Nephron progenitor cell (in vitro differentiated cells): ENCODE data around the gene KEAP1.
A peak's percentile ranks its signal among the peaks of the same experiment; 100 is the strongest.

Source experiments
- DNase-seq: peaks from one replicate; pipeline ENCODE4 v3.0.0; 2021
- H3K27ac Mint-ChIP-seq: 2 replicates; pipeline ENCODE4 v1.8.0; 2021; ENCODE audit warnings: mild to moderate bottlenecking, moderate library complexity, mixed read lengths
- H3K27me3 Mint-ChIP-seq: 2 replicates; pipeline ENCODE4 v1.8.0; 2021; ENCODE audit warnings: mild to moderate bottlenecking, low read depth, mixed read lengths; ENCODE audit not compliant: poor library complexity
- H3K36me3 Mint-ChIP-seq: 2 replicates; pipeline ENCODE4 v1.8.0; 2021; ENCODE audit warnings: low read depth, mixed read lengths
- H3K4me1 Mint-ChIP-seq: 2 replicates; pipeline ENCODE4 v1.8.0; 2021; ENCODE audit warnings: mixed read lengths
- H3K4me3 Mint-ChIP-seq: 2 replicates; pipeline ENCODE4 v1.8.0; 2021; ENCODE audit warnings: mild to moderate bottlenecking, moderate library complexity, mixed read lengths
- H3K9me3 Mint-ChIP-seq: 2 replicates; pipeline ENCODE4 v1.8.0; 2021; ENCODE audit warnings: mild to moderate bottlenecking, moderate library complexity, mixed read lengths
- TF ChIP-seq, protein P1 (sequence below): fragments of 200-600 bp; sonication (generic); IDR thresholded peaks from 2 replicates; pipeline ENCODE4 v1.5.0; 2021; ENCODE audit warnings: antibody characterized with exemption

Gene KEAP1

DNA sequence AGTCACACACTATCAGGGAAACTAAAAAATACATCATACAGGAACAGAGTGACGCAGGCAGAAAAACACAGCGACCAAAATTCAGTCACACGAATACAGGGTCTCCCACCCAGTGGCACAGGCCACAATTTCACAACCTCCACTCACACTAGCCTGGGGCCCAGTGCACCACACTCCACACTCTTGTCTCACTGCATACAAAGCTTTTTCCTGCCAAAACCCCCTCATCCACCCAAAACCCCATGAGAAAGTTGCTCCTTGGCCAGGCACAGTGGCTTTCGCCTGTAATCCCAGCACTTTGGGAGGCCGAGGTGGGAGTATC lies 12.9 kb upstream of the KEAP1 start:
- Mint-ChIP-seq H3K4me3 (peak overlapping the region; percentile 92), H3K4me1 (peaks cover 41% of the 10 kb centered on the region), H3K9me3 (no peaks in the 10 kb centered on the region), H3K27ac (no peak overlapping the region), H3K36me3 (peaks cover 11% of the 10 kb centered on the region), H3K27me3 (peaks cover 50% of the 10 kb centered on the region)
- no peak for DNase-seq
- TF ChIP-seq, protein P1, sequence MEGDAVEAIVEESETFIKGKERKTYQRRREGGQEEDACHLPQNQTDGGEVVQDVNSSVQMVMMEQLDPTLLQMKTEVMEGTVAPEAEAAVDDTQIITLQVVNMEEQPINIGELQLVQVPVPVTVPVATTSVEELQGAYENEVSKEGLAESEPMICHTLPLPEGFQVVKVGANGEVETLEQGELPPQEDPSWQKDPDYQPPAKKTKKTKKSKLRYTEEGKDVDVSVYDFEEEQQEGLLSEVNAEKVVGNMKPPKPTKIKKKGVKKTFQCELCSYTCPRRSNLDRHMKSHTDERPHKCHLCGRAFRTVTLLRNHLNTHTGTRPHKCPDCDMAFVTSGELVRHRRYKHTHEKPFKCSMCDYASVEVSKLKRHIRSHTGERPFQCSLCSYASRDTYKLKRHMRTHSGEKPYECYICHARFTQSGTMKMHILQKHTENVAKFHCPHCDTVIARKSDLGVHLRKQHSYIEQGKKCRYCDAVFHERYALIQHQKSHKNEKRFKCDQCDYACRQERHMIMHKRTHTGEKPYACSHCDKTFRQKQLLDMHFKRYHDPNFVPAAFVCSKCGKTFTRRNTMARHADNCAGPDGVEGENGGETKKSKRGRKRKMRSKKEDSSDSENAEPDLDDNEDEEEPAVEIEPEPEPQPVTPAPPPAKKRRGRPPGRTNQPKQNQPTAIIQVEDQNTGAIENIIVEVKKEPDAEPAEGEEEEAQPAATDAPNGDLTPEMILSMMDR: no peak

DNA sequence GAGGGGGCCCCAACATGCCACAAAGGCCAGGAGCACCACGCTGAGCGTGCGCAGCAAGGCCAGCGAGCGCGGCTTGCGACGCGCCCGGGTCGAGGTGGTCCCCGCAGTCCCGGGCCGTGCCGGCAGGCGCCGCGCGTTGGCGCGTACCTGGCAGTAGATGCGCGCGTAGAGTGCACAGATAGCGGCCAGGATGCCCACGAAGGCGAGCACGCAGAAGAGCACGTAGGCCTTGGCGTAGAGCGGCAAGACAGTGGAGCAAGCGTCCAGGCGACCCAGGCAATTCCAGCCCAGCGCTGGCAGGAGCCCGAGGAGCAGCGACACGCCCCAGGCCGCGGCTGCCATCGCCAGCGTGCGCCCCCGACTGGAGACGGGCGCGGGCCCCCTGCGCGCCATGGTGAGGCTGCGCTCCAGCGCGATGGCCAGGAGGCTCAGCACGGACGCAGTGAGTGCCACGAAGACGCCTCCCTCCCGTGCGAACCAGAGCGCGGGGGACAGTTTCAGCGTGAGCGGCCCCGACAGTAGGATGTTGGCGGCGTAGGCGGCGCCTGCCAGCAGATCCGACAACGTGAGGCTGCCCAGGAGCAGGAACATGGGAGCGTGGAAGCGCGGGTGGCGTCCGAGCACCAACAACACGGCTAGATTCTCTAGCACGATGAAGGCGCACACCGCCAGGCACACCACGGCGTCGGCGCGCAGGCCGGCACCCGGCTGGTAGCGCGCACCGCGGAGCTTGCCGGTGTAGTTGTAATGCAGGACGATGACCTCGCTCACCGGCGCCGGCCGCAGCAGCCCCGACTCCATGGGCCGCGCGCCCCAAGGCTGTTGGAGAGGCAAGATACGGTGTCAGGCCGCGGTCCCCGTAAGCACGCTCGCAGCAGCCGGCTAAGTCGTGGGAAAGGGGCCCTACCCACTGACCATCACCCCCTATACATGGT lies 11.3 kb upstream of the KEAP1 start:
- Mint-ChIP-seq H3K4me1 (peaks cover 38% of the 10 kb centered on the region), H3K27me3 (peaks cover 54% of the 10 kb centered on the region), H3K36me3 (peaks cover 11% of the 10 kb centered on the region), H3K4me3 (peak overlapping the region; percentile 61), H3K9me3 (no peaks in the 10 kb centered on the region), H3K27ac (no peak overlapping the region)
- DNase-seq: no peak
- TF ChIP-seq, protein P1: no peak

DNA sequence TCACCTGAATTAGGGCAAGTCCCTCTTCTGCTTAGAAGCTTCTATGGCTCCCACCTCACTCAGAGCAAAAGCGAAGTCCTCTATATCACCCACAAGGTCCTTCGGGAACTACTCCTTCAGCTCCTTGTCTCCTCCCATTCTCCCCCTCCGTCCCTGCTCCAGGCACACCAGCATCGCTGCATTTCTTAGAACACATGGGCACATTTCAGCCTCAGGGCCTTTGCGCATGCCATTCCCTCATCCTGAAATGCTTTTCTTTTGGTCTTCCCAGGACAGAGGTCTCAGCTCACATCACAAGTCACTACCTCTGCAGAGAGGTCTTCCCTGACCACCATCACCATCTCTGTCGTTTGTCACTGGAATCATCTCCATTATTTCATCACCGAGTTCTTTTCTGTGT lies 10.1 kb upstream of the KEAP1 start:
- Mint-ChIP-seq H3K4me1 (peaks cover 25% of the 10 kb centered on the region), H3K9me3 (no peaks in the 10 kb centered on the region), H3K4me3 (no peak overlapping the region)

DNA sequence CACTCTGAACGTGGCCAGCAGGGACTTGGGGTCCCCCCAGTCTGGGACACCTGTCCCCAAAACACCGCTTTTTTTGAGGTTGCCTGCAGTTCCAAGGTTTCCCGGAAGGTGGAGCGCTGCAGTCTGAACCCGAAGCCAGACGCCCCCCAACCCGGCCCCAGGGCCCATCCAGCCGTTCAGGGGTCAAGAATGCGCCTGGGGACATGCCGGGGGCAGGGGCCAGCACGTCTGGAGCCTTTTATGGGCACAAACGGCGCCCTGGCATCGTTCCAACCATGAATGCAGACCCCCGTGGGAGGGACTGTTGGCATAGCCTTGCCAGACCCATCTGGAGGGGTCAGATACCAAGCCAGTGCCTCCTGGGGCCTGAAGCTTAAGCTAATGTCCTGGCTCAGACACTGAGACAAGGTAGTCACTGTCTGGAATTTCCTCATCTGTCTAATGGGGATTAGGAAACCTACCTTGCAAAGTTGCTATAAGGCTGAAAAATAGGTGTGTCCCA lies 7.2 kb upstream of the KEAP1 start:
- H3K4me3 Mint-ChIP-seq: no peak overlapping the region
- DNase-seq: peak; percentile 81
- TF ChIP-seq, protein P1: peak; percentile 87
- H3K27ac Mint-ChIP-seq: no peak overlapping the region
- H3K36me3 Mint-ChIP-seq: peaks cover 11% of the 10 kb centered on the region
- H3K27me3 Mint-ChIP-seq: peaks cover 24% of the 10 kb centered on the region
- peaks cover 5% of the 10 kb centered on the region for H3K4me1 Mint-ChIP-seq
- no peaks in the 10 kb centered on the region for H3K9me3 Mint-ChIP-seq

More for the DNA sequence above, 10.1 kb upstream of the KEAP1 start:
- Mint-ChIP-seq H3K36me3 (peaks cover 11% of the 10 kb centered on the region), H3K27ac (no peak overlapping the region), H3K27me3 (peaks cover 44% of the 10 kb centered on the region)
- DNase-seq: no peak
- TF ChIP-seq, protein P1: no peak

DNA sequence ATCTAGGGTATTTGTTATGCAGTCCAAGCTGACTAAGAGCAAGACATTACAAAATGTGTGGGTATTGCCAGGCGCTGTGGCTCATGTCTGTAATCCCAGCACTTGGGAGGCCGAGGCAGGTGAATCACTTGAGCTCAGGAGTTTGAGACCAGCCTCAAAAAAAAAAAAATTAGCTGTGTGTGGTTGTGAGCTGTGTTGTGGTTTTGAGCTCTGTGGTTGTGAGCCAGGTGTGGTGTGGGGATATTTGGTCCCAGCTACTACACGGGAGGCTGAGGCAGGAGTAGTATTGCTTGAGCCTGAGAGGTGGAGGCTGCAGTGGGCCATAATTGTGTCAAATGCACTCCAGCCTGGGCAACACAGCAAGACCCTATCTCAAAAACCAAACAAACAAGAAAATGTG lies 5.6 kb upstream of the KEAP1 start:
- H3K4me1 Mint-ChIP-seq: no peaks in the 10 kb centered on the region
- no peak overlapping the region for H3K27ac Mint-ChIP-seq
- H3K36me3 Mint-ChIP-seq: peaks cover 8% of the 10 kb centered on the region
- TF ChIP-seq, protein P1: no peak
- no peak overlapping the region for H3K4me3 Mint-ChIP-seq
- H3K9me3 Mint-ChIP-seq: no peaks in the 10 kb centered on the region
- H3K27me3 Mint-ChIP-seq: peaks cover 21% of the 10 kb centered on the region
- DNase-seq: no peak

DNA sequence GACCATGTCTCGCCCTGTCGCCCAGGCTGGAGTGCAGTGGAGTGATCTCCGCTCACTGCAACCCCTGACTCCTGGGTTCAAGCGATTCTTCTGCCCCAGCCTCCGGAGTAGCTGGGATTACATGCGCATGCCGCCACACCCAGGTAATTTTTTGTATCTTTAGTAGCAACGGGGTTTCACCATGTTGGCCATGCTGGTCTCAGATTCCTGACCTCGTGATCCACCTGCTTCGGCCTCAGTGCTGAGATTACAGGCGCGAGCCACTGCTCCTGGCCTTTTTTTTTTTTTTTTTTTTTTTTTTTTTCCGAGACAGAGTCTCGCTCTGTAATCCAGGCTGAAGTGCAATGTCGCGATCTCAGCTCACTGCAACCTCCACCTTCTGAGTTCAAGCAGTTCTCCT lies 4.9 kb upstream of the KEAP1 start:
- peaks cover 15% of the 10 kb centered on the region for H3K27me3 Mint-ChIP-seq
- no peaks in the 10 kb centered on the region for H3K4me1 Mint-ChIP-seq
- TF ChIP-seq, protein P1: no peak

More for the DNA sequence above, 4.9 kb upstream of the KEAP1 start:
- H3K9me3 Mint-ChIP-seq: no peaks in the 10 kb centered on the region
- H3K27ac Mint-ChIP-seq: no peak overlapping the region
- H3K4me3 Mint-ChIP-seq: no peak overlapping the region
- H3K36me3 Mint-ChIP-seq: peaks cover 2% of the 10 kb centered on the region
- DNase-seq: no peak
